Left lung (tissue), 10 donors: ENCODE results near the gene PGAP2. TPM values are rescaled to one million over a fixed set of nuclear protein-coding genes. Genes with fewer than 3 reads are reported as not detected.

Experiments used
- ATAC-seq: fragments of 200-7000 bp; cut with Tn5 transposase; one replicate; pipeline ENCODE4 v1.9.1; 2020; ENCODE audit warnings: moderate library complexity
- DNase-seq, 4 donors: peaks; one replicate each; pipeline ENCODE4 v3.0.0-alpha.2; 2013 to 2020
- H3K27ac ChIP-seq, 2 donors: fragments of 200-600 bp; sonication (generic) in 1 of 2; one replicate each; pipeline versions ENCODE4 v1.5.0 to v1.8.0; 2020 to 2021
- H3K27me3 ChIP-seq, 2 donors: fragments of 200-600 bp; sonication (generic) in 1 of 2; one replicate each; pipeline versions ENCODE4 v1.5.0 to v1.8.0; 2020 to 2021
- H3K36me3 ChIP-seq, 2 donors: fragments of 200-600 bp; sonication (generic) in 1 of 2; one replicate each; pipeline versions ENCODE4 v1.5.0 to v1.8.0; 2020 to 2021
- H3K4me1 ChIP-seq, 2 donors: fragments of 200-600 bp; one replicate each; pipeline ENCODE4 v1.8.0; 2021
- H3K4me3 ChIP-seq, 2 donors: fragments of 200-600 bp; sonication (generic) in 1 of 2; one replicate each; pipeline versions ENCODE4 v1.5.0 to v1.8.0; 2020 to 2021; ENCODE audit warnings: mild to moderate bottlenecking in 1 of 2
- H3K9me3 ChIP-seq, 2 donors: fragments of 200-600 bp; sonication (generic) in 1 of 2; one replicate each; pipeline versions ENCODE4 v1.5.0 to v1.8.0; 2020 to 2021
- CTCF ChIP-seq, 2 donors: fragments of 200-600 bp; sonication (generic) in 1 of 2; IDR thresholded peaks; one replicate each; pipeline versions ENCODE4 v1.5.0 to v1.8.0; 2021; ENCODE audit warnings: antibody characterized with exemption in 2 of 2
- intact Hi-C, 2 donors: fragments of 100-400 bp; cut with DNase I; formaldehyde crosslinking; loops; one replicate each; pipeline versions ENCODE4 v1.11.2 to v1.14.2; 2022
- polyA plus RNA-seq, 6 donors: library from polyadenylated mRNA; unstranded; fragments of 120-200 nt; gene quantifications; one replicate each; pipeline ENCODE4 v1.2.1, GENCODE V29; 2013; ENCODE audit not compliant: insufficient read length in 6 of 6
- total RNA-seq, 2 donors: library from RNA; stranded (reverse); fragmentation: NEBNext Ultra II Directional; extraction: Animal tissue kit (Norgen Biotek cat#: 25700); gene quantifications; one replicate each; pipeline ENCODE4 v1.2.1, GENCODE V29; 2021
- donor health status: DM: no; HTN: yes; CAD: no.
- donor health status: DM: no; HTN: no; CAD: no.

Gene PGAP2
- total and polyA plus RNA-seq, 8 donors, result 19.5 to 60.2 (median 52.4) TPM

- H3K27ac ChIP-seq, result no peak overlapping the region
- peaks cover 0 to 29% of the 10 kb centered on the region in 2 donors for H3K4me1 ChIP-seq
- no peak for DNase-seq
- no peak for TF ChIP-seq CTCF (IDR thresholded peaks at IDR 0.05)
- H3K36me3 ChIP-seq, result peaks cover 0 to 35% of the 10 kb centered on the region in 2 donors
- intact Hi-C loops, result no loop called here
- no peak overlapping the region for H3K4me3 ChIP-seq
- peak; percentile 16 for ATAC-seq
- no peaks in the 10 kb centered on the region for H3K27me3 ChIP-seq
- H3K9me3 ChIP-seq, result no peaks in the 10 kb centered on the region
Observed at GRCh38 chr11:3823303-3823702, 14.9 kb downstream of the PGAP2 start.

GRCh38 chr11:3823762-3824506, 15.6 kb downstream of the PGAP2 start:
- H3K4me3 ChIP-seq, result no peak overlapping the region
- intact Hi-C loops, result no loop called here
- no peaks in the 10 kb centered on the region for H3K27me3 ChIP-seq
- no peaks in the 10 kb centered on the region for H3K9me3 ChIP-seq
- H3K4me1 ChIP-seq, result peaks cover 0 to 30% of the 10 kb centered on the region in 2 donors
- no peak for ATAC-seq
- no peak for DNase-seq
- H3K36me3 ChIP-seq, result peaks cover 0 to 38% of the 10 kb centered on the region in 2 donors
- no peak overlapping the region for H3K27ac ChIP-seq
- no peak for TF ChIP-seq CTCF (IDR thresholded peaks at IDR 0.05)

- intact Hi-C loops, result no loop called here
- ATAC-seq, result peak; percentile 83
- H3K36me3 ChIP-seq, result peaks cover 0 to 48% of the 10 kb centered on the region in 2 donors
Observed at GRCh38 chr11:3824714-3825472, 16.5 kb downstream of the PGAP2 start.

GRCh38 chr11:3825473-3826154, 17.3 kb downstream of the PGAP2 start:
- no peak for TF ChIP-seq CTCF (IDR thresholded peaks at IDR 0.05)

More at GRCh38 chr11:3824714-3825472, 16.5 kb downstream of the PGAP2 start:
- Histone ChIP-seq H3K4me3 (no peak overlapping the region), H3K27me3 (no peaks in the 10 kb centered on the region), H3K27ac (peak overlapping the region in 1 of 2 donors; percentile 13), H3K4me1 (peaks cover 0 to 39% of the 10 kb centered on the region in 2 donors), H3K9me3 (no peaks in the 10 kb centered on the region)
- peak; percentile 41 to 82 for TF ChIP-seq CTCF (IDR thresholded peaks at IDR 0.05)
- peak in 3 of 4 donors; percentile 29 to 85 (median 67) for DNase-seq

More at GRCh38 chr11:3825473-3826154, 17.3 kb downstream of the PGAP2 start:
- DNase-seq (no peak), ATAC-seq (no peak)
- Histone ChIP-seq H3K9me3 (no peaks in the 10 kb centered on the region), H3K27ac (peak overlapping the region in 1 of 2 donors; percentile 28), H3K36me3 (peaks cover 0 to 55% of the 10 kb centered on the region in 2 donors), H3K4me3 (no peak overlapping the region), H3K27me3 (no peaks in the 10 kb centered on the region), H3K4me1 (peaks cover 0 to 47% of the 10 kb centered on the region in 2 donors)
- intact Hi-C loops, result no loop called here
